NCI-H446 treated with DMSO at 0.1 percent for 48 hours (cell line): Measurements from ENCODE around the gene SORBS2.
"Not testable (repeated sequence)": the region's sequence is repeated elsewhere in the genome, so short reads cannot be mapped to it uniquely, and the experiment has no call there.

ENCODE experiments used
- DNase-seq: peaks from one replicate; lab custom pipeline; 2025; lab: John Stamatoyannopoulos, UW

Gene SORBS2, protein sequence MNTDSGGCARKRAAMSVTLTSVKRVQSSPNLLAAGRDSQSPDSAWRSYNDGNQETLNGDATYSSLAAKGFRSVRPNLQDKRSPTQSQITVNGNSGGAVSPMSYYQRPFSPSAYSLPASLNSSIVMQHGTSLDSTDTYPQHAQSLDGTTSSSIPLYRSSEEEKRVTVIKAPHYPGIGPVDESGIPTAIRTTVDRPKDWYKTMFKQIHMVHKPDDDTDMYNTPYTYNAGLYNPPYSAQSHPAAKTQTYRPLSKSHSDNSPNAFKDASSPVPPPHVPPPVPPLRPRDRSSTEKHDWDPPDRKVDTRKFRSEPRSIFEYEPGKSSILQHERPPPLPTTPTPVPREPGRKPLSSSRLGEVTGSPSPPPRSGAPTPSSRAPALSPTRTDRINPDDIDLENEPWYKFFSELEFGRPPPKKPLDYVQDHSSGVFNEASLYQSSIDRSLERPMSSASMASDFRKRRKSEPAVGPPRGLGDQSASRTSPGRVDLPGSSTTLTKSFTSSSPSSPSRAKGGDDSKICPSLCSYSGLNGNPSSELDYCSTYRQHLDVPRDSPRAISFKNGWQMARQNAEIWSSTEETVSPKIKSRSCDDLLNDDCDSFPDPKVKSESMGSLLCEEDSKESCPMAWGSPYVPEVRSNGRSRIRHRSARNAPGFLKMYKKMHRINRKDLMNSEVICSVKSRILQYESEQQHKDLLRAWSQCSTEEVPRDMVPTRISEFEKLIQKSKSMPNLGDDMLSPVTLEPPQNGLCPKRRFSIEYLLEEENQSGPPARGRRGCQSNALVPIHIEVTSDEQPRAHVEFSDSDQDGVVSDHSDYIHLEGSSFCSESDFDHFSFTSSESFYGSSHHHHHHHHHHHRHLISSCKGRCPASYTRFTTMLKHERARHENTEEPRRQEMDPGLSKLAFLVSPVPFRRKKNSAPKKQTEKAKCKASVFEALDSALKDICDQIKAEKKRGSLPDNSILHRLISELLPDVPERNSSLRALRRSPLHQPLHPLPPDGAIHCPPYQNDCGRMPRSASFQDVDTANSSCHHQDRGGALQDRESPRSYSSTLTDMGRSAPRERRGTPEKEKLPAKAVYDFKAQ (N-terminal part only)

GRCh38 chr4:185811509-185812364 is at the start of gene SORBS2:
Gene SORBS2, minus strand, starts transcription at chr4:185812194. Its CDS starts 121,623 bp downstream, at chr4:185690571.
- DNase-seq, result no peak

DNA sequence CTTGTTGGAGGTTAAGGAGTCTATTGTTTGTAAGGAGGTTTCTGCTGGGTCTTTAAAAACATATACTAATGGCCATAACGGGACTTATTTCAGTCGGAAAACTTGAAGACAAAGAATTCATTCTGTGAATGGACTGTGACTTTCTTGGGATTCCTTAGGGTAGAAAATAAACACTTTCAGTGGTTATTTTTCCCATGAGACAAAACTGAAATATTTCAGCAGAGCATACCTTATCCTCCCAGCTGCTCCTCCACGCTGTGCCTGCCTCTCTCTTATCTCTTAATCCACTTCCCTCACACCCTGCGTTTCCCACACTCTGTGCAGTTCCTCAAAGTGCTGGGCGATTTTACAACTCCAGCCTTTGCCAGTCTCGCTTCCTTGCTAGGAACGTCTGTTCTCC is 47.1 kb upstream of the SORBS2 start:
- DNase-seq, result no peak

DNA sequence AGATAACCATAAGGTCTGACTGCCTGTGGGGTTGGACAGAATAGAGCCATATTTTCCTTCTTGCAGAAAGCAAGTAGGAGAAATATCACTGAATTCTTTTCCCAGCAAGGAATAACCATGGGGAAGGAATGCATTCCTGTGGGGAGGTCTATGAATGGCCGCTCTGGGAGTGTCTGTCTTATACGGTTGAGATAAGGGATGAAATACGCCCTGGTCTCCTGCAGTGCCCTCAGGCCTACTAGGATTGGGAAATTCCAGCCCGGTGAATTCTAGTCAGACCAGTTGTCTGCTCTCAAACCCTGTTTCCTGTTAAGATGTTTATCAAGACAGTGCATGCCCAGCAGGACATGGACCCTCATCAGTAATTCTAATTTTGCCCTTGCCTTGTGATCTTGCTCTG is 45.6 kb upstream of the SORBS2 start:
- DNase-seq, result not testable (repeated sequence)

DNA sequence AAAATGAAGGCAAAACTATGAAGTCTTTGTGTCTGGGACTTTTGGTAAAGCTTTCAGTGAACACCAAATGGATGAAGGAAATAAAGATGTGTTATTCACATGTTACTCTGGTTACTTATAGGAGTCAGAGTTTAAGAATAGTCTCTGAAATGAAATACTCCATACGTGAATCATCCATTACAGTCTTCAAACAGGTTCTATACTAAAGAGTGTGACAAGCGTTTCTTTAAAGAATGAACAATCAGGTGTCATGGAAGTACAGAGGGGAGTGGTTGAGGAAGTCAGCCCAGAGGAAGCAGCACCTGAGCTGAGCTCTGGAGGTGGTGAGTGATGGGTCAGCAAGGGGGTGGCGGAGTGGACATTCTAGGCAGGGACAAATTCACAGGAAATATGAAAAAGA is 41.8 kb upstream of the SORBS2 start:
- no peak for DNase-seq

DNA sequence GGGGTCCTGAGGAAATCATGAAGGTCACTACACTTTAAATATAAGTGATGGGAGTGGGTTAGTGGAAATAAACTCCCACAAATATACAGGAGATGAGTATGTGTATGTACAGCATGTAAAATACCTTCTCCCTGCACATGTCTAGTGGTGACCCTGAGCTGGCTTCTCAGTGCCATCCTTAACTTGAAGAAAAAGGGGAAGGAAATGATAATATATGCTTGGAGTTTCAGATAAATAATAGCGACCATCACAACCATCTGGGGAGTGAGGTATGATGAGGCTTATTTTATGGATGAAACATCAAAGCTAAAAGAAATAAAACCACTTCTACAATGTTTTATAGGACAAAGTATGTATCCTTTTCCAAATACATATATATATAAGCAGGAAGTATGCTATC is 41.0 kb upstream of the SORBS2 start:
- no peak for DNase-seq

- no peak for DNase-seq
Observed at GRCh38 chr4:185849664-185850550, 37.9 kb upstream of the SORBS2 start.

GRCh38 chr4:185847352-185848097 is 35.5 kb upstream of the SORBS2 start:
- DNase-seq, result no peak

GRCh38 chr4:185846505-185847150 is 34.6 kb upstream of the SORBS2 start:
- no peak for DNase-seq

GRCh38 chr4:185845966-185846365 is 34.0 kb upstream of the SORBS2 start:
- no peak for DNase-seq

DNA sequence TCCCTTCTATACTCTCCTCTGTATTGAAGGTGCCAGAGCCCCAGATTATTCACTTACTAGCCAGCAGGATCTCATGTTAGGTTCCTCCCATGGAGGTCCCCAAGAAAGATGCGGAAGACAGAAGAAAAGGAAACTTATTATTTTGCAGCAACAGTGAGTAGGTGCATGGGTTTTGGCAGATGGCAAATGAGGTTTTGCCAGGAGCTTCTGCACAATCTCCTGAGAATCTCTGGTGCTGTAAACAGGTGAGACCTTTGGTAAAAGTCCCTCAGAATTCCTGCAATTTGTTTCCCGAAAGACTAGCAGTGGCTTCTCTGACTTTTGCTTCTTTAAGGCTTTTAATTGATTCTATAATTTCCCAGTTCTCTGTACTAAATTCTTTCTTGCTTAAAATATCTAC is 29.5 kb upstream of the SORBS2 start:
- DNase-seq, result no peak

DNA sequence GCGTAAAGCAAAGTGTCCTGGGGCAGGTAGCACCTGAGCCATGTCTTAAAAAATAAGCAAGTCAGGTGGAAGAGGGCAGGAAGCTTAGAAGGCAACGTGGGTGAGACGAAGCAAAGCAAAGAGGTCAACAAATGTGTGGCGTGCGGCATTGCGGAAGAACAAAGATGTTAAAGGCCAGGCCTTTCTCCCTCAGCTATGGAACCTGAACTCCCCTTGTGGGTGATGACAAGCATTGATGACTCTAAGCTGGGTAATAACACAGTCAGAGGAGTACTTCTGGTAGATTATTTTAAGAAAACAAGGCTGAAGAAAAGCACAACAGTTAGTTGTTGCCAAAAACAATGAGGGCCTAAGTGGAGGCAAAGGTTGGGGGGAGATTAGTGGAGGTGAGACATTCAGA is 29.0 kb upstream of the SORBS2 start:
- DNase-seq, result no peak

- DNase-seq, result no peak
Observed at GRCh38 chr4:185840201-185840600, 28.2 kb upstream of the SORBS2 start.

DNA sequence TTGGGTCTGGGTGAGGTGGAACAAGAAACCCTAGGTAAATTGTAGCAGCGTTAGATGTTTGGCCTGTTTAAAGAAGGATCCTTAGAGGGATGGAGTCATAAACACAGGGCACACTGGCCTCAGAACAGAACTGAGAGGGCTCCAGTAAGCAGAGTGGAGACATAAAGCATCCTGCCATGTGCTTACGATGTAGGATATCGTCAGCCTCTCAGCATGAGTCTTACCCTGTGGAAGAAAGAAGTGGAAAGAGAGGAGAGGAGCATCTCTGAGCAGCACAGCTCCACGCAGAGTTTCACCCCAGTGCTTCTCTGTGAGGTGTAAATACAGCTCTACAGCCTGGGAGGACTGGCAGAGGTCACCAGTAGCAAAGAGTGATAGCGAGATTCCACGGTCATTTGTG is 27.8 kb upstream of the SORBS2 start:
- no peak for DNase-seq

DNA sequence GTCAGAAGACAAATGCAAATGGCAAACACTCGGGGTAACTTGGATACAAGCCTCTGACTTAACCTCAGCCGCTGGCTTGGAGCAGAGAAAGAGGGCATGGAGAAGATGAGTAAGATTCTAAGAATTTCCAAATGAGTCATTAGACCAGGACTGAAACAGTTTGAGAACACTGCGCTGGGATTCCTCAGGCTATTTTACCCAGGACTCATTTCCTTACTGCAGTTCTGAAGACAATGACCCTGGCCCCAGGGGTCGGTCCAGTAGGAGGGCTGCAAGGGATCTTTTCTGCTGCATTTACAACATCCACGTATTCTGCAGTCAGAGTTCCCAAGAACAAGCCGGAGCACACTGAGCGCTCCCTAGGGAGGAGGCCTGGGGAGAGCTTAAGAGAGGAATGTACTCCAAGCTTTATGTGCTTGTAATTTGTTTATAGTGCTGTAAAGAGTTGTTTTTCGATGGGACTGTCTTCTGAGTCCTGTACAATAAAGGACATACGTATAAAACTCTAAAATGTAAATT is 27.3 kb upstream of the SORBS2 start:
- no peak for DNase-seq

DNA sequence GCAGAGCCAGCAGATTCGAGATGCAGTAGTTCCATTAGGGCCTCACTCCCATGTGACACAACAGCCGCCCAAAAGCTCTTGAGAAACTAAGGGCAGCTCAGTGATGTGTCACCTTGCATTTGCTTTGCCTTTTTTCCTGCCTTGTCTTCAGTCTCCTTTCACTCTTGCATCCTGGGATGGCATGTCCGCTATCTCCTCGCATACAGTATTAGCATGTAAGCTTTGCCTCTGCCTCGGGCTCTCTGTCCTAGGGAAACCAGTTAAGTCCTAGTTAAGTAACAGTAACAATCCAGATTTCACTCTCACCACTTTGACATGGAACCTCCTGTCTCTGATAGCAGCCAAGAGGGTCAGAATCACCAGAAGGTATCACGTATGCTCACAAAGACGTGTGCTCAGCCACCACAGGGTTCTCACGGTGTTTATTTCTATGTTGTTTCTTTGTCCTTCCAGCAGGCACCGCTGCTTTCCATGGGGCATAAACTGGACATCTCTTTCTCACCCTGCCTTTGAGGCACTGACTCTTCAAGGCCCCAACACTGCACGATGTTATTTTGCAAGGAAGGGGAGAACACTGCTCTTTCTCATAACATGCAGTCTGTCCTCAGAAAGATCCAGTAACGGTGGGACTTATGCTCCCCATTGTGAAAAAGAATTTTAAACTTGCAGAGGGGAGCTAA is 26.7 kb upstream of the SORBS2 start:
- DNase-seq, result no peak

DNA sequence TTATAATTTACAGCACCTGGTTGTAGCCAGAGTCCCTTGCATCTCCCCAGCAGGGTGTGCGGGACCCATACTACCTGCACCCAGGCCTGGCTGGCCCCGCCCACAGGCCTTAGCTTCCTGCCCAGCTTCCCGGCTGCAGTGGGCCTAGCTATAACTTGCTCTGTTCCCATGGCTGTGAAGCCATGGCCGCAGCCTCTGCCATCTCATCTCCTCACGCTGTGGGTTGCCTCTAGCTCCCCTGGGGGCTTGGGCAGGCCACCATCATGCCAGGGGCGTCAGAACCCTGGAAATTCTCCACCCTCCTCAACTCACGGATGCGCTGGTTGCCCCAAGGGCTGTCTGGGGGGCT is 26.1 kb upstream of the SORBS2 start:
- DNase-seq, result no peak

GRCh38 chr4:185837415-185838103 is 25.6 kb upstream of the SORBS2 start:
- DNase-seq, result no peak
